Activated CD4-positive, alpha-beta memory T cell treated with anti-CD3 and anti-CD28 coated beads for 36 hours (primary cell): ENCODE data around the gene SDC4. TPM values are rescaled to one million over a fixed set of nuclear protein-coding genes. Genes with fewer than 3 reads are reported as not detected.

Source experiments
- CTCF ChIA-PET: fragments of 350-600 bp; sonication (Branson Sonifier 250); formaldehyde crosslinking; loops from one replicate; lab custom pipeline; 2021; ENCODE audit warnings: antibody characterized with exemption, inconsistent platforms; lab: Charles Lee
- POLR2A ChIA-PET: fragments of 350-600 bp; sonication (Branson Sonifier 250); formaldehyde crosslinking; loops from one replicate; lab custom pipeline; 2021; ENCODE audit warnings: antibody characterized with exemption; lab: Charles Lee
- DNase-seq: peaks from one replicate; pipeline ENCODE4 v3.0.0-alpha.2; 2020
- H3K27ac Mint-ChIP-seq: one replicate; pipeline ENCODE4 v1.8.0; 2021; ENCODE audit warnings: mixed read lengths
- H3K27me3 Mint-ChIP-seq: one replicate; pipeline ENCODE4 v1.8.0; 2021; ENCODE audit warnings: mixed read lengths
- H3K36me3 Mint-ChIP-seq: one replicate; pipeline ENCODE4 v1.8.0; 2021; ENCODE audit warnings: mixed read lengths
- H3K4me1 Mint-ChIP-seq: one replicate; pipeline ENCODE4 v1.8.0; 2021; ENCODE audit warnings: low read depth, mixed read lengths
- H3K4me3 Mint-ChIP-seq: one replicate; pipeline ENCODE4 v1.8.0; 2021; ENCODE audit warnings: mild to moderate bottlenecking, mixed read lengths
- H3K9me3 Mint-ChIP-seq: one replicate; pipeline ENCODE4 v1.8.0; 2021; ENCODE audit warnings: mixed read lengths
- intact Hi-C: fragments of 100-400 bp; cut with micrococcal nuclease; formaldehyde crosslinking; loops from one replicate; pipeline ENCODE4 v1.15.1; 2023
- total RNA-seq, 2 experiments: library from RNA; stranded (reverse); gene quantifications; one replicate each; pipeline ENCODE4 v1.2.3, GENCODE V29; 2021

Gene SDC4
- total RNA-seq, 2 experiments from 2014 or later = 67.8 to 69.8 TPM

GRCh38 chr20:45292343-45292742 lies 55.9 kb downstream of the SDC4 start:
- intact Hi-C loops = loop anchor here (5.0 kb wide), 1 partner anchor 195 kb away; no protein-coding TSS in a partner anchor
- Mint-ChIP-seq H3K4me3 (no peak overlapping the region), H3K36me3 (no peaks in the 10 kb centered on the region), H3K27ac (no peak overlapping the region), H3K4me1 (no peaks in the 10 kb centered on the region), H3K27me3 (peaks cover 26% of the 10 kb centered on the region), H3K9me3 (no peaks in the 10 kb centered on the region)
- ChIA-PET CTCF (interaction anchor here (0.6 to 8.2 kb wide), 29 partner anchors 11 to 607 kb away, joined by 3 to 113 read pairs (median 4); partner anchors contain the start of genes KCNS1, MATN4, SLPI and WFDC12), POLR2A (interaction anchor here (4.0 kb wide), 1 partner anchor 10 kb away, joined by 16 read pairs; no protein-coding TSS in a partner anchor)
- no peak for DNase-seq

DNA sequence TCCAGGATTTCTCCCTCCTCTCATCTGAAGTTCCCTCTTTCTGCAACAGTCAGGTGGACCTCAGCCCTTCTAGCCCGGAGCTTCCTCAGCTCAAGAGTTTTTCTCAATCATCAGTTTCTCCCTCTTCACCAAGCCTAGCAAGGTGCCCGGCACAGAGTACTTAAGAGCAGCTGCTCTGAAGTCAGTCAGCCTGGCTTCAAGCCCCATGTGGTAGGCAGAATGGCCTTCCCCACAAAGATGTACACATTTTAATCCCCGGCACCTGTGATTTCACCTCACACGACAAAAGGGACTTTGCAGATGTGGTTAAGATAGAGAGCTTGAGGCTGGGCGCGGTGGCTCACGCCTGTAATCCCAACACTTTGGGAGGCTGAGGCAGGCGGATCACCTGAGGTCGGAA lies 56.7 kb downstream of the SDC4 start:
- ChIA-PET POLR2A (interaction anchor here (0.7 to 4.0 kb wide), 2 partner anchors 11 to 1015 kb away, joined by 3 to 16 read pairs; no protein-coding TSS in a partner anchor), CTCF (interaction anchor here (0.6 to 8.2 kb wide), 29 partner anchors 12 to 543 kb away, joined by 3 to 113 read pairs (median 4); partner anchors contain the start of genes KCNS1, WFDC12 and YWHAB)
- no peaks in the 10 kb centered on the region for H3K36me3 Mint-ChIP-seq
- H3K9me3 Mint-ChIP-seq = no peaks in the 10 kb centered on the region
- peaks cover 26% of the 10 kb centered on the region for H3K27me3 Mint-ChIP-seq
- no peak overlapping the region for H3K4me3 Mint-ChIP-seq
- H3K4me1 Mint-ChIP-seq = no peaks in the 10 kb centered on the region
- no peak for DNase-seq
- intact Hi-C loops = loop anchor here (2.0 to 5.0 kb wide), 2 partner anchors 153 to 194 kb away; no protein-coding TSS in a partner anchor
- H3K27ac Mint-ChIP-seq = no peak overlapping the region

- intact Hi-C loops = loop anchor here (2.0 to 5.0 kb wide), 2 partner anchors 152 to 194 kb away; no protein-coding TSS in a partner anchor
- POLR2A ChIA-PET = interaction anchor here (0.7 to 4.0 kb wide), 2 partner anchors 12 to 1014 kb away, joined by 3 to 16 read pairs; no protein-coding TSS in a partner anchor
Observed at GRCh38 chr20:45290677-45291355, 57.4 kb downstream of the SDC4 start.

DNA sequence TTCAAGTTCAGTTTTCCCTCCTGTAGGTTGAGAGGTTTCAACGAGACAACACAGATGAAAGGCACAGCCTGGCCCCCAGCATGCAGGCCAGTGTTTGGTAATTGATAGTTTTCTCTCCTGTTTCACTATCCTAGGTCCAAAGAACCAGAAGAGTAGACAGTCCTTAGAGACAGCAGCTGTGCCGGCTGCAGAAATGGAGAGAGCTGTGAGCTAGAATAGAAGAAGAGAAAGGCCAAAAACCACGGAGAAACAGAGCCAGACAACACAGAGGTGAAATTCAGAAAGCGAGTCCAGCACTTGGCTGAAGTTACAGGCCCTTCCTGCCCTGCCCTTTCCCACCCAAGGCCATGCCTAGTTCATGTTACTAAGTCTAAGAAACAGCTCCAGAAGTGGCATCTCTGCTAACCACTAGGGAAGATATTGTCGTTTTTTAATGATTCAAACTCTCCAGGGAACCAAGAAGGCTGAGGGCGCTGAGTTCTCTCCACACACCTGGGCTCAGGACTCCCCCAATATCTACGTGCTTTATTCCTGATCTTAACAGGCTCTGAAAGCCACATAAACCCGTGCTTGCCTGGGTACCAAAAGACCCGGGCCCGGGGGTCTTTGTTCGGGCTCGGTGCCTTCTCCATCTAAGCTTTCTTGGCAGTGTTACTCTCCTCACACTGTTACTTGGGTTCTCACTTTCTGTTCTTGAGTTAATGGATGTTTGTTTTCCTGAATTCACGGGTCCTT lies 58.1 kb downstream of the SDC4 start:
- no peak overlapping the region for H3K27ac Mint-ChIP-seq
- no peak overlapping the region for H3K4me3 Mint-ChIP-seq
- POLR2A ChIA-PET = no interaction called here
- intact Hi-C loops = loop anchor here (2.0 to 5.0 kb wide), 2 partner anchors 151 to 193 kb away; no protein-coding TSS in a partner anchor
- CTCF ChIA-PET = interaction anchor here (0.6 to 8.2 kb wide), 24 partner anchors 8 to 481 kb away, joined by 3 to 113 read pairs (median 6); partner anchors contain the start of genes KCNS1, SLPI and TOMM34
- H3K4me1 Mint-ChIP-seq = no peaks in the 10 kb centered on the region
- no peak for DNase-seq
- H3K36me3 Mint-ChIP-seq = no peaks in the 10 kb centered on the region
- peaks cover 22% of the 10 kb centered on the region for H3K27me3 Mint-ChIP-seq
- H3K9me3 Mint-ChIP-seq = no peaks in the 10 kb centered on the region

More at GRCh38 chr20:45290677-45291355, 57.4 kb downstream of the SDC4 start:
- H3K4me1 Mint-ChIP-seq = no peaks in the 10 kb centered on the region
- no peak overlapping the region for H3K4me3 Mint-ChIP-seq
- H3K36me3 Mint-ChIP-seq = no peaks in the 10 kb centered on the region
- peak; percentile 78 for DNase-seq
- no peaks in the 10 kb centered on the region for H3K9me3 Mint-ChIP-seq
- H3K27ac Mint-ChIP-seq = no peak overlapping the region
- CTCF ChIA-PET = interaction anchor here (0.6 to 8.2 kb wide), 32 partner anchors 9 to 543 kb away, joined by 3 to 113 read pairs (median 5); partner anchors contain the start of genes KCNS1, SLPI, TOMM34 and WFDC12
- peaks cover 23% of the 10 kb centered on the region for H3K27me3 Mint-ChIP-seq

DNA sequence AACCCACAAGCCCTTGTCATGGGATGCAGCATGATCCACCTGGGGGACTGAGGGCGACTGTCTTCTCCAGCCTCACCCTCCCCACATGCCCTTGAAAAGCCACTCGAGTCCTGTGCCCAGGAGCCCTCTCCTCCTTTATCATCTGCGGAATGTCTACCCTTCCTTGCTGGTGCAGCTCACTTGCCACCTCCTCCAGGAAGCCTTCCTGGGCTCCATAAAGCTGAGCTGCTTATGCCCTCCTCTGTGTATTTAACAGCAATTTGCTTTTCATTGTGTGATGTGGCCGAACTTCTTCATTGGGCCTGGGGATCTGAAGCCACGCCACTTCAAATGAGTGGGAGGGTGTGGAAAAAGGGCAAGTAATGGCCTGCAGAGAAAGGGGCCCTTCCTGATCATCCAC lies 59.4 kb downstream of the SDC4 start:
- H3K27ac Mint-ChIP-seq = no peak overlapping the region
- intact Hi-C loops = no loop called here
- no peaks in the 10 kb centered on the region for H3K9me3 Mint-ChIP-seq
- H3K4me3 Mint-ChIP-seq = no peak overlapping the region
- DNase-seq = no peak
- ChIA-PET POLR2A (no interaction called here), CTCF (interaction anchor here (0.6 to 8.2 kb wide), 2 partner anchors 14 to 47 kb away, joined by 3 to 113 read pairs; no protein-coding TSS in a partner anchor)
- H3K27me3 Mint-ChIP-seq = peaks cover 17% of the 10 kb centered on the region
- H3K4me1 Mint-ChIP-seq = no peaks in the 10 kb centered on the region
- no peaks in the 10 kb centered on the region for H3K36me3 Mint-ChIP-seq

DNA sequence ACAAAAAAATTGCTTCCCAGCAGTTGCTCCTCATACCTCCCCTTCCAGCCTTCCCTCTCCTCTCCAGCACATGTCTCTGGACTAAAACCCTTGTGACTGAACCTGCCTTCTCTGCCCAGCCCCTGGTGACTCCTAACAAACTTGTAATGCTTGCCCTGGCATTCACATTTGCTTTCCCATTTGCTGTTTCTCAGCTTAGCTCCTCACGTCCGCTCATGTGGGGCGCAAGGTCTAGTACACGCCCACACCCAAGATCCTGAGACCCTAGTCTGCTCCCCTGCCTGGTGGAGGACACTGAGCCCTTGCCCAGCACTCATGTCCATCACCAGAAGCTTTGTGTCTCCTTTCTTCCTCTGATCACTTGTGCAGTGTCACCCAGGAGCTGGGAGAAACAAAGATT lies 59.8 kb downstream of the SDC4 start:
- POLR2A ChIA-PET = no interaction called here
- no peaks in the 10 kb centered on the region for H3K9me3 Mint-ChIP-seq
- H3K4me1 Mint-ChIP-seq = no peaks in the 10 kb centered on the region
- intact Hi-C loops = no loop called here
- CTCF ChIA-PET = interaction anchor here (0.8 to 8.2 kb wide), 2 partner anchors 15 to 150 kb away, joined by 4 to 113 read pairs; no protein-coding TSS in a partner anchor
- H3K27me3 Mint-ChIP-seq = peaks cover 17% of the 10 kb centered on the region
- no peaks in the 10 kb centered on the region for H3K36me3 Mint-ChIP-seq
- H3K4me3 Mint-ChIP-seq = no peak overlapping the region
- no peak for DNase-seq
- H3K27ac Mint-ChIP-seq = no peak overlapping the region

GRCh38 chr20:45283551-45284057 lies 64.6 kb downstream of the SDC4 start:
- intact Hi-C loops = no loop called here
- POLR2A ChIA-PET = no interaction called here
- no peaks in the 10 kb centered on the region for H3K4me1 Mint-ChIP-seq
- DNase-seq = no peak
- H3K27me3 Mint-ChIP-seq = peaks cover 17% of the 10 kb centered on the region
- no peak overlapping the region for H3K4me3 Mint-ChIP-seq
- H3K36me3 Mint-ChIP-seq = no peaks in the 10 kb centered on the region
- no peak overlapping the region for H3K27ac Mint-ChIP-seq
- H3K9me3 Mint-ChIP-seq = no peaks in the 10 kb centered on the region
- CTCF ChIA-PET = interaction anchor here (1.7 to 3.4 kb wide), 2 partner anchors 10 to 29 kb away, joined by 7 to 16 read pairs; no protein-coding TSS in a partner anchor

- CTCF ChIA-PET = interaction anchor here (1.6 to 3.4 kb wide), 2 partner anchors 7 to 11 kb away, joined by 5 to 16 read pairs; no protein-coding TSS in a partner anchor
- no peaks in the 10 kb centered on the region for H3K9me3 Mint-ChIP-seq
- DNase-seq = no peak
- no peaks in the 10 kb centered on the region for H3K36me3 Mint-ChIP-seq
- intact Hi-C loops = no loop called here
- H3K4me1 Mint-ChIP-seq = no peaks in the 10 kb centered on the region
- no peak overlapping the region for H3K4me3 Mint-ChIP-seq
- peaks cover 13% of the 10 kb centered on the region for H3K27me3 Mint-ChIP-seq
- no peak overlapping the region for H3K27ac Mint-ChIP-seq
- POLR2A ChIA-PET = no interaction called here
Observed at GRCh38 chr20:45282700-45283550, 65.3 kb downstream of the SDC4 start.

GRCh38 chr20:45279992-45280391 lies 68.2 kb downstream of the SDC4 start:
- ChIA-PET CTCF (interaction anchor here (3.4 kb wide), 1 partner anchor 13 kb away, joined by 15 read pairs; no protein-coding TSS in a partner anchor), POLR2A (no interaction called here)
- Mint-ChIP-seq H3K9me3 (no peaks in the 10 kb centered on the region), H3K36me3 (no peaks in the 10 kb centered on the region), H3K27me3 (peaks cover 30% of the 10 kb centered on the region), H3K27ac (no peak overlapping the region), H3K4me1 (no peaks in the 10 kb centered on the region), H3K4me3 (no peak overlapping the region)
- intact Hi-C loops = no loop called here
- DNase-seq = no peak

DNA sequence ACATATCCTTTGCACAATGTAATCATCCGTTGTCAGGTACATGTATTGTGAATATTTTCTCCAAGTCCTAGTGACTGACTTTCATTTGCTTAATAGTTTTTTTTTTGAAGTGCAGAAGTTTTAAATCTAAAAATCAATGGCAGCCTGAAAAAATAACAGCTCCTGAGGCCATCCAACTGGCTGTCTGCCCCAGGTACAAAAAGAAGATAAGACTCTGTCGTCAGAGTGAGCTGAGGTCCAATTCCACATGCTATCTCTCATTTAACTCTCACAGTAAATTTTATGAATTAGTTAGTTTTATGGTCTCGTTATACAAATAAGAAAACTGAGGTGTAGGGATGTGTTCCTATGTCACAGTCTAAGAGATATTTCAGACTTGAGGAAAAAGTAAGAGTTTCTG lies 72.9 kb downstream of the SDC4 start:
- H3K36me3 Mint-ChIP-seq = no peaks in the 10 kb centered on the region
- POLR2A ChIA-PET = no interaction called here
- H3K27ac Mint-ChIP-seq = no peak overlapping the region
- intact Hi-C loops = no loop called here
- H3K4me1 Mint-ChIP-seq = no peaks in the 10 kb centered on the region
- DNase-seq = no peak
- no peak overlapping the region for H3K4me3 Mint-ChIP-seq
- CTCF ChIA-PET = interaction anchor here (0.8 kb wide), 1 partner anchor 18 kb away, joined by 3 read pairs; no protein-coding TSS in a partner anchor
- H3K9me3 Mint-ChIP-seq = no peaks in the 10 kb centered on the region
- H3K27me3 Mint-ChIP-seq = peaks cover 34% of the 10 kb centered on the region
